NOMO-1 treated with dmso at 0.1 percent for 144 hours (cell line): Measurements from ENCODE around the gene TRIM31.

Experiments
- DNase-seq: peaks from one replicate; lab custom pipeline; 2025; ENCODE audit not compliant: unreplicated experiment; lab: John Stamatoyannopoulos, UW

The TRIM31 gene

GRCh38 chr6:30055513-30055912, 57.4 kb downstream of the TRIM31 start:
- DNase-seq: no peak

GRCh38 chr6:30053682-30054081, 59.2 kb downstream of the TRIM31 start:
- no peak for DNase-seq
